Astrocyte of the spinal cord (primary cell): ENCODE measurements around the gene NADK2.

ENCODE experiments used
- DNase-seq: peaks from one replicate; pipeline ENCODE4 v3.0.0; 2011; ENCODE audit warnings: low read depth, low spot score
- H3K4me3 ChIP-seq: 2 replicates; pipeline ENCODE4 v1.5.1; 2011; ENCODE audit warnings: low read depth, mild to moderate bottlenecking, low read length, moderate library complexity
- in situ Hi-C: cut with HindIII; loops from 2 replicates; pipeline ENCODE4 v1.10.0; 2017; ENCODE audit warnings: low sequenced_read_pairs
- TF ChIP-seq, protein P1 (sequence below): IDR thresholded peaks from 2 replicates; pipeline ENCODE4 v1.5.1; 2012; ENCODE audit warnings: low read depth, mild to moderate bottlenecking, low read length, inconsistent platforms

NADK2 gene

DNA sequence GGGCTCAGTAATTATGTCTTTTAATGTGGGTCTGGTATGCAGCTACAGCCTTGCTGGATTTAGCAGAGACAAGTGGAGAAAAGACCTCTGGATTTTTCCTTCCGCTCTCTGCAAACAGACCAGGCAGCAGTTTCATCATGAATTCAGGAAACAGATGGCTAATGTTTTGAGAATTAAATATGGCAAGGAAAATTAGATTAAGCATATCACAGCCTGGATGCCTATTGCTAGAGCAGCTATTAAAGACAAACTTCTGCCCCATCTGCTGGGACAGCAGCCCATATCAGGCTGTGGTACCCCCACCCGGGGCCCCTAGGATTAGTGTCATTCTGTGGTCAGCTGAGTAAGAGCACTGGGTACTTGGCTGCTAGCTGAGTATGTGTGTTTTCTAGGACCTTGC, 83.6 kb downstream of the NADK2 start:
- in situ Hi-C loops = no loop called here
- peak; percentile 19 for DNase-seq
- TF ChIP-seq, protein P1, sequence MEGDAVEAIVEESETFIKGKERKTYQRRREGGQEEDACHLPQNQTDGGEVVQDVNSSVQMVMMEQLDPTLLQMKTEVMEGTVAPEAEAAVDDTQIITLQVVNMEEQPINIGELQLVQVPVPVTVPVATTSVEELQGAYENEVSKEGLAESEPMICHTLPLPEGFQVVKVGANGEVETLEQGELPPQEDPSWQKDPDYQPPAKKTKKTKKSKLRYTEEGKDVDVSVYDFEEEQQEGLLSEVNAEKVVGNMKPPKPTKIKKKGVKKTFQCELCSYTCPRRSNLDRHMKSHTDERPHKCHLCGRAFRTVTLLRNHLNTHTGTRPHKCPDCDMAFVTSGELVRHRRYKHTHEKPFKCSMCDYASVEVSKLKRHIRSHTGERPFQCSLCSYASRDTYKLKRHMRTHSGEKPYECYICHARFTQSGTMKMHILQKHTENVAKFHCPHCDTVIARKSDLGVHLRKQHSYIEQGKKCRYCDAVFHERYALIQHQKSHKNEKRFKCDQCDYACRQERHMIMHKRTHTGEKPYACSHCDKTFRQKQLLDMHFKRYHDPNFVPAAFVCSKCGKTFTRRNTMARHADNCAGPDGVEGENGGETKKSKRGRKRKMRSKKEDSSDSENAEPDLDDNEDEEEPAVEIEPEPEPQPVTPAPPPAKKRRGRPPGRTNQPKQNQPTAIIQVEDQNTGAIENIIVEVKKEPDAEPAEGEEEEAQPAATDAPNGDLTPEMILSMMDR = no peak
- H3K4me3 ChIP-seq = no peak overlapping the region

GRCh38 chr5:36156619-36157018, 85.1 kb downstream of the NADK2 start:
- in situ Hi-C loops = no loop called here
- H3K4me3 ChIP-seq = no peak overlapping the region
- TF ChIP-seq, protein P1 = no peak
- DNase-seq = peak; percentile 30

DNA sequence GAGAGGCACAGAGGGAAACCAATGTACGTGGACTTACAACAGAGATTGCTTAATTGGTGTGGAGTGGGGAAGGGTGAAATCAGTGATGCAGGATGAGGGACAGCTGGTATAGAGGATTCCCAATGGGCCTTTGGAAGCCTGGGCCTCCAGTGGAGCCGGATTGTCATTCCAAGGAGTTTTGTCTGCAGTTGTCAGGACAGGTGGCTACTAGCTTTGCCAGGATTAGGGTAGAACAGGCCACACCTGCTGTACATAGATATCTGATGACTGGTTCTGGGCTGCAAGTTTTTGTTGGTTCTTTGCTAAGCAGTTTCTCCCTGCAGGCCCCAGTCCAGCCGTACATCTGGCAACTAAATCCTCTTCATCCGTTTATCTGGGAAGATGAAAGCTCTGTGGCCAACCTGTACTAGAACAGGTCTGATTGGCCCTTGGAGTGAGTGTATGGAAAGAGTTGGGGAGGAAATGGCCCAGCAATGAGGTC, 85.6 kb downstream of the NADK2 start:
- in situ Hi-C loops = no loop called here
- no peak overlapping the region for H3K4me3 ChIP-seq
- DNase-seq = no peak
- TF ChIP-seq, protein P1 = no peak

DNA sequence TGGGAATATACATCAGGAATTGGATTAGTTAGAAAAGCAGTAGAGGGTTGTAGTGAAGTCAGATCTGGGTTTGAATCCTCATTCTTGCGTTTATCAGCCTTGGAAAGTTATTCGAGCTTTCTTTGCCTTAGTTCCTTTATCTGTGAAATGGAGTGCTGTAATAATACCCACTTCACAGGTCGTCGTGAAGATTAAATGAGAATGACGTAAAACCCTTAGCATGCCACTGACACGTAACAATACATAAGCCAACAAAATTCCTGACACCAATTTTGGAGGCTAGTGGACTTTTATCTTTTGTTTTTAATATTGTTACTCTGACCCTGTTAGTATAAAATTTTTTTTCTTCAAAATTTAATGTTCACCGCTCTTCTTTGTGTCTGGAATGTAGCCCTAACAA, 86.4 kb downstream of the NADK2 start:
- no peak overlapping the region for H3K4me3 ChIP-seq
- DNase-seq = no peak
- in situ Hi-C loops = no loop called here
- TF ChIP-seq, protein P1 = no peak

DNA sequence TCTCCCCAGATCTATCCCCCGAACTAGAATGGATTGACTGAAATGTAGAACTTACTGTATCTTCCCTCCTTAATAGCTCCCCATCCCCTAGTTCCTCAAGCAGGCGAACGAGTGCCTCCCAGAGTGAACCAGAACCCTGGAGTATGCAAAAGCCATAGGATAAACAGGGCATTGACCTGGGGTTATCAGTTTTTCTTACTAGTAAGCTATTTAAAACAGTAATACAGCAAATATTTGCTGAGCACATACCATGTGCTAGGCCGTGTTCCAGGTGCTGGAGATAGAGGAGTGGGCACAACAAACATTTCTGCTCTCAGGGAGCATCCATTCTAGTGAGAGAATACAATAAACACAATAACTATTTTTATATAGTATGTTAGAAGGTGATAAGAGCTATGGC, 88.0 kb downstream of the NADK2 start:
- no peak overlapping the region for H3K4me3 ChIP-seq
- TF ChIP-seq, protein P1 = no peak
- in situ Hi-C loops = no loop called here
- no peak for DNase-seq

- DNase-seq = no peak
- TF ChIP-seq, protein P1 = no peak
- H3K4me3 ChIP-seq = peak overlapping the region; percentile 98
- in situ Hi-C loops = no loop called here
Measured at GRCh38 chr5:36153298-36153677, 88.4 kb downstream of the NADK2 start.
